Measurements from ENCODE around the gene CHRDL2. TPM values are rescaled to one million over a fixed set of nuclear protein-coding genes. Genes with fewer than 3 reads are reported as not detected.

Gene CHRDL2
- total RNA-seq, 3 donors from 2014 or later (not counting 1 experiment from before 2014, with no cell fraction given) = not detected

GRCh38 chr11:74703211-74703610 is 28.0 kb downstream of the CHRDL2 start:
- H3K27me3 Mint-ChIP-seq (ENCODE audit: low read depth in 2 of 2) = no peaks in the 10 kb centered on the region
- no peaks in the 10 kb centered on the region for H3K9me3 Mint-ChIP-seq
- no peak overlapping the region for H3K27ac Mint-ChIP-seq
- WGBS (ENCODE audit: insufficient coverage) = 92% methylated on average over 13 of the region's 13 CpGs
- Histone ChIP-seq H3K4me3 (ENCODE audit: low read length) (no peak overlapping the region), H3K9me3 (ENCODE audit: control insufficient read depth, insufficient read depth, low read length) (no peaks in the 10 kb centered on the region), H3K27me3 (ENCODE audit: control insufficient read depth, insufficient read depth, low read length) (no peaks in the 10 kb centered on the region), H3K27ac (ENCODE audit: low read length) (no peak overlapping the region), H3K4me1 (ENCODE audit: control insufficient read depth, insufficient read depth, low read length) (no peaks in the 10 kb centered on the region), H3K36me3 (ENCODE audit: control insufficient read depth, insufficient read depth, low read length) (no peaks in the 10 kb centered on the region)
- no peak for TF ChIP-seq CTCF (IDR thresholded peaks at IDR 0.05)
- H3K4me1 Mint-ChIP-seq = no peaks in the 10 kb centered on the region
- intact Hi-C loops (cut with micrococcal nuclease) = no loop called here
- H3K4me3 Mint-ChIP-seq = no peak overlapping the region
- DNase-seq (no peak), ATAC-seq (no peak)
- H3K36me3 Mint-ChIP-seq = no peaks in the 10 kb centered on the region

GRCh38 chr11:74702383-74703007 is 28.7 kb downstream of the CHRDL2 start:
- WGBS (ENCODE audit: insufficient coverage) = 54% methylated on average over 15 of the region's 15 CpGs
- intact Hi-C loops (cut with micrococcal nuclease) = loop anchor here (1.0 kb wide), 1 partner anchor 37 kb away; no protein-coding TSS in a partner anchor
- H3K9me3 Mint-ChIP-seq = no peaks in the 10 kb centered on the region
- H3K27me3 ChIP-seq (ENCODE audit: control insufficient read depth, insufficient read depth, low read length) = no peaks in the 10 kb centered on the region
- no peak overlapping the region for H3K27ac Mint-ChIP-seq
- H3K27ac ChIP-seq (ENCODE audit: low read length) = no peak overlapping the region
- peak; percentile 75 to 91 (median 83) for ATAC-seq
- peak; percentile 83 for TF ChIP-seq CTCF (IDR thresholded peaks at IDR 0.05)
- no peaks in the 10 kb centered on the region for H3K36me3 ChIP-seq (ENCODE audit: control insufficient read depth, insufficient read depth, low read length)
- H3K4me1 ChIP-seq (ENCODE audit: control insufficient read depth, insufficient read depth, low read length) = no peaks in the 10 kb centered on the region
- no peaks in the 10 kb centered on the region for H3K4me1 Mint-ChIP-seq
- H3K4me3 Mint-ChIP-seq = no peak overlapping the region
- H3K4me3 ChIP-seq (ENCODE audit: low read length) = no peak overlapping the region
- H3K36me3 Mint-ChIP-seq = no peaks in the 10 kb centered on the region
- no peaks in the 10 kb centered on the region for H3K9me3 ChIP-seq (ENCODE audit: control insufficient read depth, insufficient read depth, low read length)
- H3K27me3 Mint-ChIP-seq (ENCODE audit: low read depth in 2 of 2) = peaks cover 0 to under 1% of the 10 kb centered on the region in 2 donors
- peak; percentile 36 to 75 for DNase-seq

GRCh38 chr11:74701351-74701750 is 29.9 kb downstream of the CHRDL2 start:
- intact Hi-C loops (cut with micrococcal nuclease) = no loop called here

More at GRCh38 chr11:74701351-74701750, 29.9 kb downstream of the CHRDL2 start:
- Mint-ChIP-seq H3K4me1 (no peaks in the 10 kb centered on the region), H3K36me3 (no peaks in the 10 kb centered on the region), H3K27ac (no peak overlapping the region), H3K4me3 (no peak overlapping the region), H3K27me3 (ENCODE audit: low read depth in 2 of 2) (peaks cover 0 to 5% of the 10 kb centered on the region in 2 donors), H3K9me3 (no peaks in the 10 kb centered on the region)
- Histone ChIP-seq H3K27ac (ENCODE audit: low read length) (no peak overlapping the region), H3K27me3 (ENCODE audit: control insufficient read depth, insufficient read depth, low read length) (no peaks in the 10 kb centered on the region), H3K4me3 (ENCODE audit: low read length) (no peak overlapping the region), H3K9me3 (ENCODE audit: control insufficient read depth, insufficient read depth, low read length) (no peaks in the 10 kb centered on the region), H3K4me1 (ENCODE audit: control insufficient read depth, insufficient read depth, low read length) (no peaks in the 10 kb centered on the region), H3K36me3 (ENCODE audit: control insufficient read depth, insufficient read depth, low read length) (no peaks in the 10 kb centered on the region)
- DNase-seq = peak in 1 of 2 donors; percentile 18
- no peak for TF ChIP-seq CTCF (IDR thresholded peaks at IDR 0.05)
- WGBS (ENCODE audit: insufficient coverage) = 70% methylated on average over 7 of the region's 8 CpGs
- no peak for ATAC-seq

Data from natural killer cell (primary cell).